Activated CD4-positive, alpha-beta T cell treated with anti-CD3 and anti-CD28 coated beads, Interleukin-2, amount 10 ng/mL, durations not matched to agents 7 days and 5 days (primary cell): ENCODE data around the gene BEND7. TPM values are rescaled to one million over a fixed set of nuclear protein-coding genes. Genes with fewer than 3 reads are reported as not detected.

ENCODE experiments used
- CTCF ChIA-PET: fragments of 350-600 bp; sonication (Branson Sonifier 250); formaldehyde crosslinking; loops from one replicate; lab custom pipeline; 2021; ENCODE audit warnings: antibody characterized with exemption; lab: Charles Lee
- POLR2A ChIA-PET: fragments of 350-600 bp; sonication (Branson Sonifier 250); formaldehyde crosslinking; loops from one replicate; lab custom pipeline; 2021; ENCODE audit warnings: antibody characterized with exemption; lab: Charles Lee
- DNase-seq: peaks from one replicate; pipeline ENCODE4 v3.0.0-alpha.2; 2020
- H3K27ac Mint-ChIP-seq: one replicate; pipeline ENCODE4 v1.8.0; 2021; ENCODE audit warnings: mild to moderate bottlenecking, moderate library complexity, mixed read lengths
- H3K27me3 Mint-ChIP-seq: one replicate; pipeline ENCODE4 v1.8.0; 2021; ENCODE audit warnings: mixed read lengths
- H3K36me3 Mint-ChIP-seq: one replicate; pipeline ENCODE4 v1.8.0; 2021; ENCODE audit warnings: low read depth, mixed read lengths
- H3K4me1 Mint-ChIP-seq: one replicate; pipeline ENCODE4 v1.8.0; 2021; ENCODE audit warnings: mixed read lengths
- H3K4me3 Mint-ChIP-seq: one replicate; pipeline ENCODE4 v1.8.0; 2021; ENCODE audit warnings: mild to moderate bottlenecking, moderate library complexity, mixed read lengths
- H3K9me3 Mint-ChIP-seq: one replicate; pipeline ENCODE4 v1.8.0; 2021; ENCODE audit warnings: mixed read lengths
- total RNA-seq, 2 experiments: library from RNA; stranded (reverse); gene quantifications; one replicate each; pipeline ENCODE4 v1.2.3, GENCODE V29; 2021

Gene BEND7
- total RNA-seq, 2 experiments from 2014 or later = not detected

GRCh38 chr10:13536674-13537366 lies 8.0 kb upstream of the BEND7 start:
- H3K27me3 Mint-ChIP-seq = peaks cover 31% of the 10 kb centered on the region
- H3K27ac Mint-ChIP-seq = no peak overlapping the region
- POLR2A ChIA-PET = no interaction called here
- no peaks in the 10 kb centered on the region for H3K4me1 Mint-ChIP-seq
- no peaks in the 10 kb centered on the region for H3K36me3 Mint-ChIP-seq
- CTCF ChIA-PET = interaction anchor here (0.6 kb wide), 1 partner anchor 251 kb away, joined by 3 read pairs; no protein-coding TSS in a partner anchor
- no peak for DNase-seq
- H3K4me3 Mint-ChIP-seq = no peak overlapping the region
- no peaks in the 10 kb centered on the region for H3K9me3 Mint-ChIP-seq

- H3K9me3 Mint-ChIP-seq = no peaks in the 10 kb centered on the region
- no peaks in the 10 kb centered on the region for H3K36me3 Mint-ChIP-seq
- H3K27me3 Mint-ChIP-seq = peaks cover 38% of the 10 kb centered on the region
- no peaks in the 10 kb centered on the region for H3K4me1 Mint-ChIP-seq
- DNase-seq = no peak
- ChIA-PET CTCF (interaction anchor here (0.6 kb wide), 1 partner anchor 212 kb away, joined by 4 read pairs; no protein-coding TSS in a partner anchor), POLR2A (no interaction called here)
- H3K4me3 Mint-ChIP-seq = no peak overlapping the region
- no peak overlapping the region for H3K27ac Mint-ChIP-seq
Measured at GRCh38 chr10:13535346-13535745, 6.5 kb upstream of the BEND7 start.

GRCh38 chr10:13529714-13529973 lies 830 bp upstream of the BEND7 start:
- H3K4me3 Mint-ChIP-seq = peak overlapping the region; percentile 34
- no peak for DNase-seq
- H3K36me3 Mint-ChIP-seq = no peaks in the 10 kb centered on the region
- H3K9me3 Mint-ChIP-seq = no peaks in the 10 kb centered on the region
- ChIA-PET CTCF (no interaction called here), POLR2A (no interaction called here)
- H3K27me3 Mint-ChIP-seq = peaks cover 66% of the 10 kb centered on the region
- H3K4me1 Mint-ChIP-seq = peaks cover 7% of the 10 kb centered on the region
- H3K27ac Mint-ChIP-seq = no peak overlapping the region

GRCh38 chr10:13528123-13528874 lies 515 bp downstream of the BEND7 start:
- peaks cover 7% of the 10 kb centered on the region for H3K4me1 Mint-ChIP-seq
- H3K27me3 Mint-ChIP-seq = peaks cover 68% of the 10 kb centered on the region
- no peaks in the 10 kb centered on the region for H3K9me3 Mint-ChIP-seq
- CTCF ChIA-PET = interaction anchor here (1.1 kb wide), 1 partner anchor 8 kb away, joined by 3 read pairs; no protein-coding TSS in a partner anchor
- no peak overlapping the region for H3K27ac Mint-ChIP-seq
- POLR2A ChIA-PET = no interaction called here
- DNase-seq = no peak
- H3K4me3 Mint-ChIP-seq = peak overlapping the region; percentile 52
- no peaks in the 10 kb centered on the region for H3K36me3 Mint-ChIP-seq

- ChIA-PET CTCF (interaction anchor here (1.1 to 1.5 kb wide), 2 partner anchors 8 to 88 kb away, joined by 3 read pairs; no protein-coding TSS in a partner anchor), POLR2A (no interaction called here)
- H3K27me3 Mint-ChIP-seq = peaks cover 68% of the 10 kb centered on the region
- no peaks in the 10 kb centered on the region for H3K9me3 Mint-ChIP-seq
- no peak for DNase-seq
- no peak overlapping the region for H3K27ac Mint-ChIP-seq
- H3K4me1 Mint-ChIP-seq = peaks cover 7% of the 10 kb centered on the region
- no peaks in the 10 kb centered on the region for H3K36me3 Mint-ChIP-seq
- H3K4me3 Mint-ChIP-seq = peak overlapping the region; percentile 52
Measured at GRCh38 chr10:13527864-13528122, 1.0 kb downstream of the BEND7 start.

- no peak for DNase-seq
- Mint-ChIP-seq H3K4me3 (peak overlapping the region; percentile 52), H3K36me3 (no peaks in the 10 kb centered on the region), H3K9me3 (no peaks in the 10 kb centered on the region), H3K4me1 (peaks cover 7% of the 10 kb centered on the region), H3K27ac (no peak overlapping the region), H3K27me3 (peaks cover 69% of the 10 kb centered on the region)
- CTCF ChIA-PET = interaction anchor here (1.1 to 1.5 kb wide), 2 partner anchors 7 to 87 kb away, joined by 3 read pairs; no protein-coding TSS in a partner anchor
- POLR2A ChIA-PET = no interaction called here
Measured at GRCh38 chr10:13526948-13527863, 1.6 kb downstream of the BEND7 start.

- no peak for DNase-seq
- POLR2A ChIA-PET = no interaction called here
- no peak overlapping the region for H3K27ac Mint-ChIP-seq
- H3K27me3 Mint-ChIP-seq = peaks cover 62% of the 10 kb centered on the region
- H3K36me3 Mint-ChIP-seq = no peaks in the 10 kb centered on the region
- no peaks in the 10 kb centered on the region for H3K9me3 Mint-ChIP-seq
- no peak overlapping the region for H3K4me3 Mint-ChIP-seq
- H3K4me1 Mint-ChIP-seq = peaks cover 7% of the 10 kb centered on the region
- CTCF ChIA-PET = no interaction called here
Measured at GRCh38 chr10:13525663-13526062, 3.2 kb downstream of the BEND7 start.

GRCh38 chr10:13521026-13521425 lies 7.8 kb downstream of the BEND7 start:
- peaks cover 35% of the 10 kb centered on the region for H3K27me3 Mint-ChIP-seq
- CTCF ChIA-PET = interaction anchor here (1.1 kb wide), 1 partner anchor 11 kb away, joined by 3 read pairs; no protein-coding TSS in a partner anchor

GRCh38 chr10:13520194-13520593 lies 8.6 kb downstream of the BEND7 start:
- Mint-ChIP-seq H3K4me3 (no peak overlapping the region), H3K4me1 (no peaks in the 10 kb centered on the region), H3K36me3 (no peaks in the 10 kb centered on the region), H3K9me3 (no peaks in the 10 kb centered on the region), H3K27ac (no peak overlapping the region), H3K27me3 (peaks cover 28% of the 10 kb centered on the region)
- ChIA-PET POLR2A (interaction anchor here (0.7 kb wide), 1 partner anchor 9 kb away, joined by 4 read pairs; the partner anchor contains the start of gene BEND7), CTCF (interaction anchor here (1.1 to 1.2 kb wide), 2 partner anchors 8 to 12 kb away, joined by 3 read pairs; no protein-coding TSS in a partner anchor)
- no peak for DNase-seq

More at GRCh38 chr10:13521026-13521425, 7.8 kb downstream of the BEND7 start:
- Mint-ChIP-seq H3K9me3 (no peaks in the 10 kb centered on the region), H3K27ac (no peak overlapping the region), H3K4me3 (no peak overlapping the region), H3K4me1 (no peaks in the 10 kb centered on the region), H3K36me3 (no peaks in the 10 kb centered on the region)
- POLR2A ChIA-PET = no interaction called here
- DNase-seq = no peak

- Mint-ChIP-seq H3K9me3 (no peaks in the 10 kb centered on the region), H3K4me3 (no peak overlapping the region), H3K36me3 (no peaks in the 10 kb centered on the region), H3K27me3 (peaks cover 16% of the 10 kb centered on the region), H3K27ac (no peak overlapping the region), H3K4me1 (no peaks in the 10 kb centered on the region)
- ChIA-PET POLR2A (no interaction called here), CTCF (no interaction called here)
- no peak for DNase-seq
Measured at GRCh38 chr10:13518076-13518692, 10.6 kb downstream of the BEND7 start.

- Mint-ChIP-seq H3K4me1 (no peaks in the 10 kb centered on the region), H3K9me3 (no peaks in the 10 kb centered on the region), H3K27me3 (peaks cover 11% of the 10 kb centered on the region), H3K27ac (no peak overlapping the region), H3K36me3 (no peaks in the 10 kb centered on the region), H3K4me3 (no peak overlapping the region)
- CTCF ChIA-PET = no interaction called here
- POLR2A ChIA-PET = no interaction called here
- DNase-seq = no peak
Measured at GRCh38 chr10:13517675-13518074, 11.1 kb downstream of the BEND7 start.

GRCh38 chr10:13516176-13516575 lies 12.6 kb downstream of the BEND7 start:
- H3K27me3 Mint-ChIP-seq = peaks cover 10% of the 10 kb centered on the region
- DNase-seq = no peak
- no peaks in the 10 kb centered on the region for H3K4me1 Mint-ChIP-seq
- ChIA-PET CTCF (no interaction called here), POLR2A (no interaction called here)
- H3K36me3 Mint-ChIP-seq = no peaks in the 10 kb centered on the region
- H3K4me3 Mint-ChIP-seq = no peak overlapping the region
- H3K9me3 Mint-ChIP-seq = no peaks in the 10 kb centered on the region
- no peak overlapping the region for H3K27ac Mint-ChIP-seq
